ENCODE measurements around the gene C3orf52. TPM values are rescaled to one million over a fixed set of nuclear protein-coding genes. Genes with fewer than 3 reads are reported as not detected.

C3orf52 gene
- total RNA-seq, 2 donors from 2014 or later: 8.6 to 11.0 TPM

DNA sequence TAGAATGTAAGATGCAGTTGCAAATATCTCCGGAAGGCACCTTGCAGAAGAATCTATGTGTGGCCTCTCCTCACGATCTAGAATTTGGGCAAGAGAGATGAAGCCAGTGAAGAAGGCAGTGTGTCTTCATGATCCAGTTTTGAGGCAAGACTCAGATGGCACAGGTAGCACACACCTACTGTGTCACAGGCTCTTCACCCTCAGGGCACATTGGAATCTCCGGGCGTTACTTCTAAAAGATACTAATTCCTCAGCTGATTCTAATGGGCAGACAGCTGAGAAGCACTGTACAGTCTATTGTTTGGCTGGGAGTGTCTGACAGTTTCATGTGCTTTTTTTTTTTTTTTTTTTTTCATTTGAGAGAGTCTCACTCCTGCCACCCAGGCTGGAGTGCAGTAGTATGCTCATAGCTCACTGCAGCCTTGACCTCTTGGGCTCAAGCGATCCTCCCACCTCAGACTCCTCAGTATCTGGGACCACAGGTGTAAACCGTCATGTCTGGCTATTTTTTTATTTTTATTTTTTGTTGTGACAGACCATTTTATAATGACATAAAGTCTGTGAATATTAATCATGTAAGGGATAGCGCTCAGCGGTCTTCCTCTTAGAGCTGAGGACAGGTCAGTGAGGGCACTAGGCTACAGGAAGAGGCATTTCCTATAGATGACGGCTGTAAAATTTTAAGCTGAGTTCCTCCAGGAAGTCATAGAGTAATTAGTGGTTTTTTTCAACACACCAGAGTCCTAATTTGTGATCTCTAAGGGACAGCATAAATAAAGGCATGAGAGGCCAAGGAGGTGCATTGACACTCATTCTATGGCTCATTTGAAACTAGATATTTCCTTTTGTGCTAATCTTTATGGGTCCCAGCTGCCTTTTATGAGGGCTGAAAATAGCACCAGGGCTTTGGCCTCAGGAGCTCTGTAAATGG, 4.0 kb downstream of the C3orf52 start:
- DNase-seq (ENCODE audit: low spot score): no peak
- Histone ChIP-seq H3K4me3 (no peak overlapping the region), H3K4me1 (replicated peaks) (no peaks in the 10 kb centered on the region), H3K27me3 (replicated peaks; ENCODE audit: insufficient read depth) (no peaks in the 10 kb centered on the region), H3K9me3 (no peaks in the 10 kb centered on the region), H3K36me3 (no peaks in the 10 kb centered on the region), H3K27ac (peak overlapping the region; percentile 40 to 60)
- intact Hi-C loops (cut with DNase I): no loop called here
- TF ChIP-seq POLR2A (IDR thresholded peaks at IDR 0.05) (no peak), POLR2AphosphoS5 (IDR thresholded peaks at IDR 0.05) (no peak)
- TF ChIP-seq, protein P1, sequence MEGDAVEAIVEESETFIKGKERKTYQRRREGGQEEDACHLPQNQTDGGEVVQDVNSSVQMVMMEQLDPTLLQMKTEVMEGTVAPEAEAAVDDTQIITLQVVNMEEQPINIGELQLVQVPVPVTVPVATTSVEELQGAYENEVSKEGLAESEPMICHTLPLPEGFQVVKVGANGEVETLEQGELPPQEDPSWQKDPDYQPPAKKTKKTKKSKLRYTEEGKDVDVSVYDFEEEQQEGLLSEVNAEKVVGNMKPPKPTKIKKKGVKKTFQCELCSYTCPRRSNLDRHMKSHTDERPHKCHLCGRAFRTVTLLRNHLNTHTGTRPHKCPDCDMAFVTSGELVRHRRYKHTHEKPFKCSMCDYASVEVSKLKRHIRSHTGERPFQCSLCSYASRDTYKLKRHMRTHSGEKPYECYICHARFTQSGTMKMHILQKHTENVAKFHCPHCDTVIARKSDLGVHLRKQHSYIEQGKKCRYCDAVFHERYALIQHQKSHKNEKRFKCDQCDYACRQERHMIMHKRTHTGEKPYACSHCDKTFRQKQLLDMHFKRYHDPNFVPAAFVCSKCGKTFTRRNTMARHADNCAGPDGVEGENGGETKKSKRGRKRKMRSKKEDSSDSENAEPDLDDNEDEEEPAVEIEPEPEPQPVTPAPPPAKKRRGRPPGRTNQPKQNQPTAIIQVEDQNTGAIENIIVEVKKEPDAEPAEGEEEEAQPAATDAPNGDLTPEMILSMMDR (IDR thresholded peaks at IDR 0.05): no peak
- WGBS: 74% methylated on average over 9 of the region's 9 CpGs

DNA sequence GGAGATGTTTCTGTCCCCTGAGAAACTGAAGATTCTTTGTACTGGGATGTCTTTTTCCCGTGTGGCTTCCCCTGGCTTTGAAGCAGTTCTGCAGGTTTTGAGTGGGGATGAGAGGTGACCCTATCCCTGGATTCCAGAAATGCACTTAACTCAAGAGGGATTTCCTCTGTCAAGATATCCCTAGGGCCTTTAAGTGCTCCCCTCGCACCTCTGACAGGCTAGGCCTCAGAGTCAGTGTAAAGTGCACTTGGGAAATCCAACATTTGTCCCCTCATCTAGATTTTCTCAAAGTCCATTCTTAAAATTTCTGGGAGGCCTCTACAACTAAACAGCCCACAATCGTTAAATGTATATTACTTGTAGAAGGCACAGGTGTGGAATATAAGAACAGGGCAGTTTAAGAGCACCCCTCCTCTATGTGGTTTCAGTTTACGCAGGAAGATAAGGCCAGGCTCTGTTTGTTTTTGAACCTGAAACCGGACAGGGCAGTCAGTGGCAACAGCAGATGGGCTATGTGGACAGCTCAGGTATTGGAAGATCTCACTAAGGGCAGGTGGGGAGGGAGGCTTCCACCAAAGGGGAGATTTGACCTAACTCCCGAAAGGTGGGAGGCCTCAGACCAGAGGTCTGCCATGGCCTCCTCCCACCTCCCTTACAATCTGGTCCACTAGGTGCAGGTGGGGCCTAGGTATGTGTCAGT, 4.8 kb downstream of the C3orf52 start:
- no peak for DNase-seq (ENCODE audit: low spot score)
- H3K4me1 ChIP-seq (replicated peaks): no peaks in the 10 kb centered on the region
- H3K27ac ChIP-seq: peak overlapping the region; percentile 40 to 60
- H3K9me3 ChIP-seq: no peaks in the 10 kb centered on the region
- H3K27me3 ChIP-seq (replicated peaks; ENCODE audit: insufficient read depth): no peaks in the 10 kb centered on the region
- WGBS: 50% methylated on average over 6 of the region's 6 CpGs
- no peaks in the 10 kb centered on the region for H3K36me3 ChIP-seq
- no peak for TF ChIP-seq POLR2A (IDR thresholded peaks at IDR 0.05)
- peak; percentile 32 for TF ChIP-seq POLR2AphosphoS5 (IDR thresholded peaks at IDR 0.05)
- TF ChIP-seq, protein P1 (IDR thresholded peaks at IDR 0.05): no peak
- intact Hi-C loops (cut with DNase I): no loop called here
- no peak overlapping the region for H3K4me3 ChIP-seq

DNA sequence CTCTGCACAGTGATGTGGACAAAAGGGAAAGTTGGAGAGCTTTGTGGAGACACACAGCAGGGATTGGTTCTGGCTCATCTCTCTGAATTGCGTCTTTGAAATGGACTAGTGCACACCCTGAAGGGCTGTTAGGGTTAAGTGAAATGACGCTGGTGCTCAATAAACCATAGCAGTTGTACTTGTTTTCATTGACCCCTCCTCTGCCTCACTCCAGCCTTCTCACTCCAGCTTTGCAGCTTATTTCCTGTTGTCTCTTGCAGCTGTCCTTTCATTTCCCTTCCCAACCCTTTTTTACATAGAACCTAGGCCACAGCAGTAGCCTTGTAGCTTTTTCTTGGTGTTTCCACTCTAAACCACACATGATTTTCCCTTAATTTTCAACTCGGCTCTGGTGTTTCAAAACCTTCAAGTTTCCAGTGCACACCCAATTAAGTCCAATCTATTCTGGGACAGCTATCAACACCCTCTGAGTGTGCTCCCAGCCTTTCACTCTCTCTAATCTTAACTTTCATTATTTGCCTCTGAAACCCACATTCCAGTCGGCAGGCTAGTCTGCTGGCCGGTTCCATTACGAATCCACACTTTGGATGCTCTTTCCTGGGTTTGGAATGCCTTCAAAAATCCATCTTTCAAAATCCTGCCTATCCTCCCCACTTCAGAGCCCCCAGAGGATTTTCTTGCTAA, 6.4 kb downstream of the C3orf52 start:
- Histone ChIP-seq H3K9me3 (no peaks in the 10 kb centered on the region), H3K27me3 (replicated peaks; ENCODE audit: insufficient read depth) (no peaks in the 10 kb centered on the region), H3K4me3 (no peak overlapping the region), H3K36me3 (no peaks in the 10 kb centered on the region), H3K4me1 (replicated peaks) (no peaks in the 10 kb centered on the region), H3K27ac (no peak overlapping the region)
- DNase-seq (ENCODE audit: low spot score): no peak
- intact Hi-C loops (cut with DNase I): no loop called here
- TF ChIP-seq POLR2AphosphoS5 (IDR thresholded peaks at IDR 0.05): no peak
- no peak for TF ChIP-seq POLR2A (IDR thresholded peaks at IDR 0.05)
- TF ChIP-seq, protein P1 (IDR thresholded peaks at IDR 0.05): no peak
- 67% methylated on average over 6 of the region's 6 CpGs for WGBS

DNA sequence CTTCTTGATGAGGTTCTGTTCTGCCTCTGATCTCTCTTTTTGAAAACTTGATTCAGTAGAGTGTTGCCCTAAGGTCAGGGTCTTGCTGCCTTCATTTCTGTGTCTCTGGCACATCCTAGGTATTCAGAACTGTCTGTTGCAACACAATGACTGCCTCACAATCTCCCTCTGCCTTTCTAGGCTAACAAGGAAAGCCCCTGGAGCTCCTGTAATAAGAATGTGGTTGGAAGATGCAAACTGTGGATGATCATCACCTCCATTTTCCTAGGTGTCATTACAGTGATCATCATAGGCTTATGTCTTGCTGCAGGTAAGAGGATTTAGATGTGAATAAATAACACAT, 7.0 kb downstream of the C3orf52 start:
- no peak for DNase-seq (ENCODE audit: low spot score)
- H3K4me1 ChIP-seq (replicated peaks): no peaks in the 10 kb centered on the region
- no peaks in the 10 kb centered on the region for H3K36me3 ChIP-seq
- H3K27ac ChIP-seq: no peak overlapping the region
- no peak overlapping the region for H3K4me3 ChIP-seq
- TF ChIP-seq, protein P1 (IDR thresholded peaks at IDR 0.05): no peak
- TF ChIP-seq POLR2A (IDR thresholded peaks at IDR 0.05) (no peak), POLR2AphosphoS5 (IDR thresholded peaks at IDR 0.05) (no peak)
- intact Hi-C loops (cut with DNase I): no loop called here
- no peaks in the 10 kb centered on the region for H3K27me3 ChIP-seq (replicated peaks; ENCODE audit: insufficient read depth)
- no peaks in the 10 kb centered on the region for H3K9me3 ChIP-seq

Data from prostate gland (tissue), 2 donors.